H1 (cell line): ENCODE results near the gene MOB3C. TPM values are rescaled to one million over a fixed set of nuclear protein-coding genes. Genes with fewer than 3 reads are reported as not detected.
A peak's percentile ranks its signal among the peaks of the same experiment; 100 is the strongest.

ENCODE experiments used
- CTCF ChIA-PET: fragments of 300-600 bp; sonication (Branson Sonifier 250); formaldehyde crosslinking; loops from one replicate; lab custom pipeline; 2021; ENCODE audit not compliant: partially characterized antibody; lab: Charles Lee
- POLR2A ChIA-PET: fragments of 300-600 bp; sonication (Branson Sonifier 250); formaldehyde crosslinking; loops from one replicate; lab custom pipeline; 2021; ENCODE audit warnings: inconsistent platforms; ENCODE audit not compliant: partially characterized antibody; lab: Charles Lee
- DNase-seq, 2 experiments: peaks; one replicate each; pipeline versions ENCODE4 v3.0.0 to v3.0.0-alpha.2; 2010 to 2022; ENCODE audit warnings: low spot score in 2 of 2, low read depth in 1 of 2, mixed read lengths in 1 of 2
- FAIRE-seq: peaks from 2 replicates; lab custom pipeline; 2011; peaks lifted over from hg19 to GRCh38; lab: Jason Lieb, UNC
- H2AFZ ChIP-seq: 2 replicates; pipeline ENCODE4 v1.8.1; 2012; ENCODE audit warnings: low read length, inconsistent platforms
- H2AK5ac ChIP-seq: 2 replicates; pipeline ENCODE4 v1.6.1; 2013; ENCODE audit warnings: low read depth, low read length
- H2BK120ac ChIP-seq: replicated peaks from 2 replicates; pipeline ENCODE3; 2013; ENCODE audit warnings: low read depth, low read length, inconsistent platforms
- H2BK12ac ChIP-seq: 2 replicates; pipeline ENCODE4 v1.6.1; 2013; ENCODE audit warnings: low read depth, low read length
- H2BK15ac ChIP-seq: 2 replicates; pipeline ENCODE4 v1.6.1; 2013; ENCODE audit warnings: low read length
- H2BK20ac ChIP-seq: 2 replicates; pipeline ENCODE4 v1.6.1; 2013; ENCODE audit warnings: low read length
- H2BK5ac ChIP-seq: 2 replicates; pipeline ENCODE4 v1.6.1; 2013; ENCODE audit warnings: low read depth, low read length
- H3K14ac ChIP-seq: 2 replicates; pipeline ENCODE4 v1.6.1; 2013; ENCODE audit warnings: inconsistent platforms; ENCODE audit not compliant: insufficient read length
- H3K18ac ChIP-seq: 2 replicates; pipeline ENCODE4 v1.6.1; 2013; ENCODE audit warnings: low read length; ENCODE audit errors: extremely low read depth
- H3K23ac ChIP-seq: 2 replicates; pipeline ENCODE4 v1.6.1; 2013; ENCODE audit warnings: inconsistent platforms; ENCODE audit not compliant: insufficient read length
- H3K23me2 ChIP-seq: 2 replicates; pipeline ENCODE4 v1.6.1; 2013; ENCODE audit warnings: low read depth, low read length
- H3K27ac ChIP-seq: 2 replicates; pipeline ENCODE4 v1.6.1; 2011; ENCODE audit warnings: low read depth, low read length, inconsistent platforms
- H3K27me3 ChIP-seq, 4 experiments: replicated peaks in 1 of 4; 1 replicate in 1 of 4; 2 replicates in 3 of 4; pipeline versions ENCODE4 v1.6.1 to v1.8.1; 2011 to 2013; ENCODE audit warnings: low read length in 3 of 4, mild to moderate bottlenecking in 3 of 4, inconsistent platforms in 2 of 4, mixed read lengths in 2 of 4, moderate library complexity in 1 of 4; ENCODE audit not compliant: control insufficient read depth in 3 of 4, insufficient read depth in 3 of 4; ENCODE audit errors: extremely low read depth in 1 of 4
- H3K36me3 ChIP-seq, 4 experiments: 2 replicates each; pipeline versions ENCODE4 v1.6.1 to v1.8.1; 2011 to 2013; ENCODE audit warnings: mild to moderate bottlenecking in 4 of 4, low read length in 3 of 4, moderate library complexity in 2 of 4, control low read depth in 1 of 4, inconsistent platforms in 1 of 4; ENCODE audit not compliant: insufficient read depth in 4 of 4, control insufficient read depth in 2 of 4
- H3K4ac ChIP-seq: replicated peaks from 2 replicates; pipeline ENCODE3; 2013; ENCODE audit warnings: low read length, low read depth, mixed read lengths, inconsistent platforms; ENCODE audit not compliant: insufficient read length
- H3K4me1 ChIP-seq, 4 experiments: replicated peaks in 1 of 4; 1 replicate in 1 of 4; 2 replicates in 3 of 4; pipeline versions ENCODE4 v1.6.1 to v1.8.1; 2011 to 2013; ENCODE audit warnings: low read length in 3 of 4, inconsistent platforms in 2 of 4, mixed read lengths in 1 of 4; ENCODE audit not compliant: insufficient read depth in 4 of 4, control insufficient read depth in 3 of 4
- H3K4me2 ChIP-seq, 2 experiments: 2 replicates each; pipeline versions ENCODE4 v1.6.1 to v1.8.1; 2011 to 2013; ENCODE audit warnings: low read depth in 2 of 2, low read length in 2 of 2, control low read depth in 1 of 2, inconsistent platforms in 1 of 2, mild to moderate bottlenecking in 1 of 2; ENCODE audit not compliant: insufficient read depth in 1 of 2
- H3K4me3 ChIP-seq, 4 experiments: fragments of 200-600, 300-600 bp in 1 of 4; sonication (generic), shearing (Covaris generic), sonication (Bioruptor Twin) in 1 of 4; 2 replicates each; pipeline versions ENCODE4 v1.5.1 to v1.8.1; 2011 to 2016; ENCODE audit warnings: low read length in 4 of 4, low read depth in 3 of 4, control low read depth in 2 of 4, inconsistent platforms in 2 of 4, mild to moderate bottlenecking in 2 of 4, mixed read lengths in 1 of 4, moderate library complexity in 1 of 4; ENCODE audit not compliant: insufficient read depth in 2 of 4; ENCODE audit errors: extremely low read depth in 1 of 4
- H3K56ac ChIP-seq: replicated peaks from 2 replicates; pipeline ENCODE3; 2013; ENCODE audit warnings: low read depth, mild to moderate bottlenecking, mixed read lengths, low read length, inconsistent platforms; ENCODE audit not compliant: insufficient read length
- H3K79me1 ChIP-seq: 2 replicates; pipeline ENCODE4 v1.6.1; 2013; ENCODE audit warnings: low read depth, low read length, control low read depth
- H3K79me2 ChIP-seq, 2 experiments: 2 replicates each; pipeline versions ENCODE4 v1.6.1 to v1.8.1; 2012 to 2013; ENCODE audit warnings: low read length in 2 of 2, mild to moderate bottlenecking in 2 of 2, inconsistent platforms in 1 of 2; ENCODE audit not compliant: insufficient read depth in 2 of 2, control insufficient read depth in 1 of 2
- H3K9ac ChIP-seq, 4 experiments: replicated peaks in 1 of 4; 1 replicate in 1 of 4; 2 replicates in 3 of 4; pipeline versions ENCODE4 v1.6.1 to v1.8.1; 2011 to 2013; ENCODE audit warnings: low read depth in 3 of 4, low read length in 3 of 4, control low read depth in 2 of 4, mild to moderate bottlenecking in 2 of 4, moderate library complexity in 2 of 4, inconsistent platforms in 1 of 4; ENCODE audit errors: extremely low read depth in 1 of 4
- H3K9me3 ChIP-seq, 2 experiments: 2 replicates each; pipeline versions ENCODE4 v1.6.1 to v1.8.1; 2012 to 2013; ENCODE audit warnings: mild to moderate bottlenecking in 2 of 2, moderate library complexity in 2 of 2, control low read depth in 1 of 2, inconsistent platforms in 1 of 2, low read depth in 1 of 2, low read length in 1 of 2, mixed read lengths in 1 of 2; ENCODE audit not compliant: insufficient read depth in 2 of 2
- H4K20me1 ChIP-seq, 2 experiments: replicated peaks in 1 of 2; 2 replicates each; pipeline versions ENCODE3 to v1.8.1; 2011 to 2013; ENCODE audit warnings: inconsistent platforms in 2 of 2, low read length in 2 of 2, mild to moderate bottlenecking in 1 of 2; ENCODE audit not compliant: insufficient read depth in 2 of 2, control insufficient read depth in 1 of 2
- H4K5ac ChIP-seq: 2 replicates; pipeline ENCODE4 v1.6.1; 2013; ENCODE audit warnings: low read length, low read depth, mixed read lengths, inconsistent platforms; ENCODE audit not compliant: insufficient read length
- H4K8ac ChIP-seq: 2 replicates; pipeline ENCODE4 v1.8.0; 2013; ENCODE audit warnings: mild to moderate bottlenecking, moderate library complexity, low read length, inconsistent platforms; ENCODE audit not compliant: insufficient read depth; ENCODE audit errors: extremely low read depth
- H4K91ac ChIP-seq: replicated peaks from 2 replicates; pipeline ENCODE3; 2013; ENCODE audit warnings: low read length, mixed read lengths, inconsistent platforms; ENCODE audit not compliant: insufficient read length
- ATF2 ChIP-seq: IDR thresholded peaks from 2 replicates; pipeline ENCODE4 v1.6.1; 2012; ENCODE audit warnings: low read length, inconsistent platforms
- CEBPB ChIP-seq: IDR thresholded peaks from 2 replicates; pipeline ENCODE4 v1.6.1; 2012; ENCODE audit warnings: low read depth, low read length
- CREB1 ChIP-seq: IDR thresholded peaks from 2 replicates; pipeline ENCODE4 v1.6.1; 2012; ENCODE audit warnings: inconsistent platforms
- CTBP2 ChIP-seq: IDR thresholded peaks from 2 replicates; pipeline ENCODE4 v1.7.0; 2011; ENCODE audit warnings: borderline replicate concordance, mild to moderate bottlenecking, moderate library complexity, mixed read lengths, low read length; ENCODE audit not compliant: insufficient read depth, insufficient read length
- MAFK ChIP-seq: IDR thresholded peaks from 2 replicates; pipeline ENCODE4 v1.6.1; 2012; ENCODE audit warnings: low read depth, mild to moderate bottlenecking, improper control_type of control experiment, low read length
- PHF8 ChIP-seq: fragments of 200-600 bp; sonication (generic); conservative IDR thresholded peaks from 2 replicates; pipeline ENCODE4 v1.7.1; 2012; ENCODE audit warnings: low read depth, mild to moderate bottlenecking, inconsistent platforms, low read length, moderate library complexity
- RAD21 ChIP-seq, 2 experiments: IDR thresholded peaks in 1 of 2; conservative IDR thresholded peaks in 1 of 2; 2 replicates each; pipeline ENCODE4 v1.6.1; 2011; ENCODE audit warnings: low read depth in 2 of 2, low read length in 2 of 2, improper control_type of control experiment in 1 of 2, inconsistent platforms in 1 of 2, mild to moderate bottlenecking in 1 of 2, moderate library complexity in 1 of 2
- RXRA ChIP-seq: IDR thresholded peaks from 2 replicates; pipeline ENCODE4 v1.6.1; 2011; ENCODE audit warnings: low read depth, mild to moderate bottlenecking, low read length, moderate library complexity; ENCODE audit not compliant: insufficient read depth
- SRF ChIP-seq: IDR thresholded peaks from 2 replicates; pipeline ENCODE4 v1.6.1; 2011; ENCODE audit warnings: mild to moderate bottlenecking, low read depth, low read length, moderate library complexity
- WGBS, 2 experiments: shearing (Covaris generic) in 1 of 2; methylation state at CpG; one replicate each; pipeline versions ENCODE4 v1.1.6 to v1.1.7; 2013 to 2015; ENCODE audit warnings: low lambda C conversion rate in 2 of 2, mixed read lengths in 2 of 2, inconsistent platforms in 1 of 2, low coverage in 1 of 2, missing lambda C conversion rate in 1 of 2; ENCODE audit not compliant: insufficient replicate concordance in 2 of 2, insufficient coverage in 1 of 2, insufficient read length in 1 of 2; ENCODE audit errors: extremely low coverage in 1 of 2, missing lambda C conversion rate in 1 of 2; 5-methylcytosine and 5-hydroxymethylcytosine counted together
- polyA plus RNA-seq, 7 experiments: library from polyadenylated mRNA; depleted of rRNA in 3 of 7; stranded (reverse) in 5 of 7; unstranded in 2 of 7; fragments of >200 nt in 5 of 7; fragments of 200-250 nt in 2 of 7; gene quantifications; 1 replicate in 5 of 7; 2 replicates in 1 of 7; 4 replicates in 1 of 7; pipeline versions ENCODE4 v1.2.1 to v1.2.3, GENCODE V29; 2011 to 2013; ENCODE audit warnings: missing spikeins in 2 of 7, mixed read lengths in 2 of 7
- total RNA-seq: library from RNA; stranded (reverse); fragmentation: NEBNext Ultra II Directional; extraction: Animal tissue kit (Norgen Biotek cat#: 25700); gene quantifications from 2 replicates; pipeline ENCODE4 v1.2.1, GENCODE V29; 2021

Gene MOB3C
- total and polyA plus RNA-seq, 2 of the 8 experiments (the other 6 are each of a cell fraction or from before 2014, with no cell fraction given): 5.8 to 6.6 TPM

DNA sequence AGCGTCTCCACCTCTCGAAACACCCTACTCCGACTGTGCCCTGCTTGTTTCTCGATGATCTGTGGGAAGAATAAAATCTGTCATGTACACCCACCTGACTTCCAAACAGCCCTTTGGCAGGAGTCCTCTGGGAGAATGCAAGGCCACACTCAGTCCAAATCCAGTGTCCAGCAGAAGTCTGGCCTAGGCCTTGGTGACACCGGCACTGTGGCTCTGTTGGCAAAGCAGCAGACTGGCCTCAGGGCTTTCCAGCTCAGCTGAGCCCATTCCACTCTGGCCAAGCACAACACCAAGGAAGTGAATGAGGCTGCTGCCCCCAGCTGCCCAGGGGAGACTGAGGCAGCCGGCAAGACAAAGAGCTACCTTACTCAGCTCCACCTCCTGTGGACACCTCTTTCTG, 40.0 kb downstream of the MOB3C start:
- no peaks in the 10 kb centered on the region for H3K23me2 ChIP-seq
- H3K79me1 ChIP-seq: no peaks in the 10 kb centered on the region
- H3K36me3 ChIP-seq: peaks cover 0 to 9% (median 0%) of the 10 kb centered on the region in 4 experiments; a peak in 2 of 8 replicates
- no peak overlapping the region for H3K27ac ChIP-seq
- H2BK12ac ChIP-seq: 0 out of 2 replicates have a peak overlapping the region, but pooled peaks have one; percentile 33
- WGBS, 2 experiments: 83% methylated on average over 6 of the region's 6 CpGs; no CpG with 5 or more reads in 1 of the 2 experiments
- H4K20me1 ChIP-seq: no peaks in the 10 kb centered on the region
- no peak overlapping the region for H2BK20ac ChIP-seq
- CTCF ChIA-PET: interaction anchor here (0.7 to 3.1 kb wide), 4 partner anchors 26 to 50 kb away, joined by 3 to 17 read pairs (median 3); partner anchors contain the start of gene MKNK1
- no peak for TF ChIP-seq PHF8
- TF ChIP-seq CEBPB: no peak
- TF ChIP-seq MAFK: no peak
- TF ChIP-seq CREB1: no peak
- TF ChIP-seq RAD21 (IDR thresholded peaks at IDR 0.05 in 1 of 2, conservative IDR thresholded peaks at IDR 0.05 in 1 of 2; ENCODE audit: low read depth in 2 of 2, low read length in 2 of 2): no peak
- TF ChIP-seq RXRA: no peak
- no peak for TF ChIP-seq SRF
- no peak for TF ChIP-seq ATF2
- TF ChIP-seq CTBP2: no peak
- no peaks in the 10 kb centered on the region for H3K79me2 ChIP-seq
- no peak for DNase-seq
- no peaks in the 10 kb centered on the region for H3K9me3 ChIP-seq
- H2AK5ac ChIP-seq: no peak overlapping the region
- no peak overlapping the region for H2BK120ac ChIP-seq
- no peak overlapping the region for H4K5ac ChIP-seq
- H2BK15ac ChIP-seq: no peak overlapping the region
- no peak overlapping the region for H3K4me2 ChIP-seq
- no peak overlapping the region for H3K4ac ChIP-seq
- H3K14ac ChIP-seq: no peak overlapping the region
- H3K4me1 ChIP-seq: peaks cover 7 to 11% (median 9%) of the 10 kb centered on the region in 4 experiments; a peak in 6 of 7 replicates
- FAIRE-seq: no peak
- POLR2A ChIA-PET: interaction anchor here (1.4 kb wide), 1 partner anchor 9 kb away, joined by 4 read pairs; no protein-coding TSS in a partner anchor
- H2AFZ ChIP-seq: no peak overlapping the region
- H4K8ac ChIP-seq: no peak overlapping the region
- no peak overlapping the region for H4K91ac ChIP-seq
- no peak overlapping the region for H3K9ac ChIP-seq
- H3K23ac ChIP-seq: no peak overlapping the region
- H3K18ac ChIP-seq: no peak overlapping the region
- no peaks in the 10 kb centered on the region for H3K27me3 ChIP-seq
- H3K4me3 ChIP-seq: no peak overlapping the region
- no peak overlapping the region; the same call in 1 of the 2 replicates for H2BK5ac ChIP-seq
- H3K56ac ChIP-seq: no peak overlapping the region
